OCI-LY3 (cell line): Measurements from ENCODE around the gene BAIAP2.
"Not testable (repeated sequence)": the region's sequence is repeated elsewhere in the genome, so short reads cannot be mapped to it uniquely, and the experiment has no call there.

ENCODE experiments used
- H2AFZ ChIP-seq: fragments of 200-600, 300-600 bp; shearing (Covaris generic); 2 replicates; pipeline ENCODE4 v1.6.0; 2014; ENCODE audit warnings: antibody characterized with exemption, low read depth, low read length
- H3K27ac ChIP-seq: fragments of 200-600, 300-600 bp; sonication (generic); 2 replicates; pipeline ENCODE4 v1.5.1; 2014; ENCODE audit warnings: mild to moderate bottlenecking, low read length, moderate library complexity, mixed read lengths
- H3K27me3 ChIP-seq: fragments of 200-600, 300-600 bp; sonication (generic); 2 replicates; pipeline ENCODE4 v1.6.1; 2014; ENCODE audit warnings: low read depth, low read length, mixed read lengths
- H3K36me3 ChIP-seq: fragments of 200-600, 300-600 bp; sonication (generic); replicated peaks from 2 replicates; pipeline ENCODE3; 2014; ENCODE audit warnings: low read depth, low read length, mixed read lengths
- H3K4me1 ChIP-seq: fragments of 300-600, 200-600 bp; sonication (generic); 2 replicates; pipeline ENCODE4 v1.6.1; 2014; ENCODE audit warnings: low read length, mixed read lengths
- H3K4me2 ChIP-seq: fragments of 200-600, 300-600 bp; sonication (generic); 2 replicates; pipeline ENCODE4 v1.6.1; 2014; ENCODE audit warnings: low read length, mixed read lengths
- H3K4me3 ChIP-seq: fragments of 300-600, 200-600 bp; sonication (generic); 2 replicates; pipeline ENCODE4 v1.5.1; 2014; ENCODE audit warnings: antibody characterized with exemption, mild to moderate bottlenecking, low read length, moderate library complexity
- H3K79me2 ChIP-seq: fragments of 300-600, 200-600 bp; shearing (Covaris generic); 2 replicates; pipeline ENCODE4 v1.6.1; 2014; ENCODE audit warnings: mild to moderate bottlenecking, low read length, mixed read lengths
- H3K9ac ChIP-seq: fragments of 300-600, 200-600 bp; shearing (Covaris generic); 2 replicates; pipeline ENCODE4 v1.6.0; 2014; ENCODE audit warnings: mild to moderate bottlenecking, low read length, moderate library complexity
- H3K9me3 ChIP-seq: fragments of 200-600, 300-600 bp; shearing (Covaris generic); 2 replicates; pipeline ENCODE4 v1.6.1; 2014; ENCODE audit warnings: low read length, mixed read lengths; ENCODE audit not compliant: insufficient read depth
- H4K20me1 ChIP-seq: fragments of 200-600, 300-600 bp; sonication (generic); 2 replicates; pipeline ENCODE4 v1.6.1; 2016; ENCODE audit warnings: low read length, mixed read lengths; ENCODE audit not compliant: insufficient read depth
- CTCF ChIP-seq: fragments of 200-600, 300-600 bp; sonication (generic); IDR thresholded peaks from 2 replicates; pipeline ENCODE4 v1.5.1; 2014; ENCODE audit warnings: antibody characterized with exemption, low read length, low read depth
- EZH2phosphoT487 ChIP-seq: fragments of 200-600 bp; shearing (Covaris generic); IDR thresholded peaks from 2 replicates; pipeline ENCODE4 v1.6.1; 2018; ENCODE audit warnings: antibody characterized with exemption, mixed run types, low read depth

The BAIAP2 gene

GRCh38 chr17:81144423-81144781 lies 109.5 kb downstream of the BAIAP2 start:
- H3K79me2 ChIP-seq: no peaks in the 10 kb centered on the region
- peaks cover 4% of the 10 kb centered on the region; the same call in 1 of the 2 replicates for H3K27me3 ChIP-seq
- no peaks in the 10 kb centered on the region for H3K36me3 ChIP-seq
- TF ChIP-seq EZH2phosphoT487 (no peak), CTCF (no peak)
- H3K4me3 ChIP-seq: no peak overlapping the region
- no peaks in the 10 kb centered on the region for H3K9me3 ChIP-seq
- H3K9ac ChIP-seq: no peak overlapping the region
- no peak overlapping the region for H3K27ac ChIP-seq
- no peak overlapping the region for H2AFZ ChIP-seq
- no peaks in the 10 kb centered on the region for H3K4me1 ChIP-seq
- no peaks in the 10 kb centered on the region for H4K20me1 ChIP-seq
- no peak overlapping the region for H3K4me2 ChIP-seq

- not testable (repeated sequence) for H3K27me3 ChIP-seq, H3K4me2 ChIP-seq, H3K9me3 ChIP-seq, H3K27ac ChIP-seq, H3K36me3 ChIP-seq, H2AFZ ChIP-seq, H4K20me1 ChIP-seq, H3K4me3 ChIP-seq, H3K79me2 ChIP-seq, H3K4me1 ChIP-seq, H3K9ac ChIP-seq
Measured at GRCh38 chr17:81146208-81146607, 111.3 kb downstream of the BAIAP2 start.

- no peak overlapping the region for H3K4me3 ChIP-seq
- no peak overlapping the region for H2AFZ ChIP-seq
- H4K20me1 ChIP-seq: no peaks in the 10 kb centered on the region
- no peak overlapping the region for H3K9ac ChIP-seq
- no peak overlapping the region for H3K27ac ChIP-seq
- no peaks in the 10 kb centered on the region for H3K9me3 ChIP-seq
- no peaks in the 10 kb centered on the region for H3K79me2 ChIP-seq
- H3K4me1 ChIP-seq: no peaks in the 10 kb centered on the region
- peaks cover 9% of the 10 kb centered on the region for H3K27me3 ChIP-seq
- no peaks in the 10 kb centered on the region for H3K36me3 ChIP-seq
- TF ChIP-seq EZH2phosphoT487: no peak
- TF ChIP-seq CTCF: no peak
- no peak overlapping the region for H3K4me2 ChIP-seq
Measured at GRCh38 chr17:81147701-81148100, 112.8 kb downstream of the BAIAP2 start.

DNA sequence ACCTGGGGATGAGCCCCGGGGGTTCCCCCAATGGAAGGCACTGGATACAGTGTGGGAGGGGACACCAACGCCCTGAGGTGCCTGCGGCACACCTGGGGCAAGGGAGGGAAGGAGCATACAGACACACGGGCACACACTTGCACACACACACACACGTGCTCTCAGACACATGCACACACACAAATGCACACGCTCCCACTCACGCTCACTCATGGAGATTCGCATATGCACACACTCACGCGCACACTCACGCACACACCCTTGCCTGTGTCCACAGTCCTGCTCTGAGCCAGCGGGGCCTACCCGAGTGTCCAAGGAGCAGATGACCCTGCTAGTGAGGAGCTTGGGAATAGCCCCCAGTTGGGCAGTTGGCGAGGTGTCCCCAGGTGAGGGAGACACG lies 113.6 kb downstream of the BAIAP2 start:
- no peak overlapping the region for H3K4me2 ChIP-seq
- H3K27ac ChIP-seq: no peak overlapping the region
- TF ChIP-seq EZH2phosphoT487 (no peak), CTCF (no peak)
- H3K4me3 ChIP-seq: no peak overlapping the region
- no peak overlapping the region for H2AFZ ChIP-seq
- no peaks in the 10 kb centered on the region for H4K20me1 ChIP-seq
- no peaks in the 10 kb centered on the region for H3K4me1 ChIP-seq
- no peaks in the 10 kb centered on the region for H3K79me2 ChIP-seq
- H3K27me3 ChIP-seq: peaks cover 16% of the 10 kb centered on the region
- no peaks in the 10 kb centered on the region for H3K9me3 ChIP-seq
- no peak overlapping the region for H3K9ac ChIP-seq
- H3K36me3 ChIP-seq: no peaks in the 10 kb centered on the region

DNA sequence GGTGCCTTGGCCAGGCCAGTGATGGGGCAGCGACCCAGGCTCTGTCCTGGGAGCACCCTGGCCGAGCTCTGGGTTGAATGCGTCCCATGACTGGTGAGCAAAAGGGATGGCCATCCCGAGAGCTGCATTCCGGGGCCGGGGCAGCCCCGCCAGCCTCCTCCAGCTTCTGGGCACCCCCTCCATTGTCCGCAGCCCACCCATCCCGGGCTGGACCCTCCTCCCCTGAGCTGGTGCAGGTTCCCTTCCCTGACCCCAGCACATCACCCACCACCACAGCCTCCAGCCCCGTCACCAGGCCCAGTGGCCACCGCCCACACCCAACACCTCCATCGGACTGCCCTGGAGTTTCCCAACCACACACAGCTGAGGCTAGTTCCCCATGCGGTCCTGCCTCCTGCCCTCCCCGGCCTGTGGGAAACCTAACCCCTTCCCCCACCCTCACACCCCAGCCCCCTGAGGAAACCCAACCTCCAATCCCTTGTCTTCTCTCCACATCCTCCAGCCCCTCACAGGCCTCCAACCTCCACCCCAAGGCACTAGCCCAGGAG lies 114.1 kb downstream of the BAIAP2 start:
- Histone ChIP-seq H3K4me2 (no peak overlapping the region), H2AFZ (no peak overlapping the region), H3K27me3 (peaks cover 13% of the 10 kb centered on the region), H3K4me3 (no peak overlapping the region), H3K27ac (no peak overlapping the region), H3K79me2 (no peaks in the 10 kb centered on the region), H3K4me1 (no peaks in the 10 kb centered on the region), H3K9ac (no peak overlapping the region), H4K20me1 (no peaks in the 10 kb centered on the region), H3K9me3 (no peaks in the 10 kb centered on the region), H3K36me3 (no peaks in the 10 kb centered on the region)
- no peak for TF ChIP-seq CTCF
- no peak for TF ChIP-seq EZH2phosphoT487
